OCI-LY7 (cell line): ENCODE data around the gene AGFG1. TPM values are rescaled to one million over a fixed set of nuclear protein-coding genes. Genes with fewer than 3 reads are reported as not detected.
"Not testable (repeated sequence)": the region's sequence is repeated elsewhere in the genome, so short reads cannot be mapped to it uniquely, and the experiment has no call there.

ENCODE experiments used
- BruUV-seq: library from RNA; stranded (reverse); fragments of 400-500 nt; replicated peaks from 2 replicates; lab custom pipeline; 2021; lab: Mats Ljungman, UMichigan
- CTCF ChIA-PET: fragments of 300-600 bp; sonication (Branson Sonifier 250); formaldehyde crosslinking; loops from one replicate; lab custom pipeline; 2022; ENCODE audit warnings: antibody characterized with exemption; ENCODE audit not compliant: unreplicated experiment; lab: Charles Lee
- POLR2A ChIA-PET: fragments of 300-600 bp; sonication (Branson Sonifier 250); formaldehyde crosslinking; loops from one replicate; lab custom pipeline; 2022; ENCODE audit warnings: antibody characterized with exemption; lab: Charles Lee
- DNase-seq: peaks from one replicate; pipeline ENCODE4 v3.0.0-alpha.2; 2015; ENCODE audit warnings: low spot score
- H2AFZ ChIP-seq: fragments of 200-600 bp; sonication (generic), shearing (Covaris generic); 2 replicates; pipeline ENCODE4 v1.6.1; 2014; ENCODE audit warnings: mild to moderate bottlenecking, antibody characterized with exemption, low read length, moderate library complexity
- H3K27ac ChIP-seq: fragments of 200-600 bp; sonication (generic); 2 replicates; pipeline ENCODE4 v1.5.1; 2014; ENCODE audit warnings: mixed run types, low read depth, mild to moderate bottlenecking, moderate library complexity, low read length, inconsistent platforms; ENCODE audit not compliant: poor library complexity, severe bottlenecking
- H3K36me3 ChIP-seq: fragments of 200-600 bp; sonication (generic); 2 replicates; pipeline ENCODE4 v1.6.1; 2014; ENCODE audit warnings: mild to moderate bottlenecking, antibody characterized with exemption, low read length, moderate library complexity, mixed read lengths; ENCODE audit not compliant: insufficient read depth
- H3K4me1 ChIP-seq: fragments of 200-600 bp; sonication (generic); 2 replicates; pipeline ENCODE4 v1.5.1; 2014; ENCODE audit warnings: mild to moderate bottlenecking, low read length; ENCODE audit not compliant: insufficient read depth, poor library complexity, severe bottlenecking
- H3K4me2 ChIP-seq: fragments of 200-600 bp; sonication (generic); 2 replicates; pipeline ENCODE4 v1.6.1; 2014; ENCODE audit warnings: mild to moderate bottlenecking, low read length
- H3K4me3 ChIP-seq: fragments of 200-600 bp; sonication (generic); 2 replicates; pipeline ENCODE4 v1.5.1; 2014; ENCODE audit warnings: mild to moderate bottlenecking, low read depth, low read length; ENCODE audit not compliant: poor library complexity, severe bottlenecking
- H3K79me2 ChIP-seq: fragments of 200-600 bp; sonication (generic); 2 replicates; pipeline ENCODE4 v1.6.1; 2016; ENCODE audit warnings: low read depth, mild to moderate bottlenecking, low read length, moderate library complexity, mixed read lengths; ENCODE audit not compliant: insufficient read depth
- H3K9me2 ChIP-seq: fragments of 200-600 bp; sonication (generic); 2 replicates; pipeline ENCODE4 v1.6.1; 2016; ENCODE audit warnings: mild to moderate bottlenecking, low read length, mixed read lengths; ENCODE audit not compliant: insufficient read depth
- H3K9me3 ChIP-seq: fragments of 200-600 bp; sonication (generic); 2 replicates; pipeline ENCODE4 v1.6.1; 2014; ENCODE audit warnings: mild to moderate bottlenecking, mixed run types, low read length, mixed read lengths
- H4K20me1 ChIP-seq: fragments of 200-600 bp; sonication (generic); 2 replicates; pipeline ENCODE4 v1.6.1; 2014; ENCODE audit warnings: mild to moderate bottlenecking, antibody characterized with exemption, low read length, moderate library complexity, mixed read lengths; ENCODE audit not compliant: insufficient read depth
- CTCF ChIP-seq: fragments of 200-600 bp; sonication (generic); conservative IDR thresholded peaks from 2 replicates; pipeline ENCODE4 v1.5.1; 2014; ENCODE audit warnings: mild to moderate bottlenecking, antibody characterized with exemption, low read length, moderate library complexity, mixed read lengths
- EZH2phosphoT487 ChIP-seq: fragments of 200-600 bp; sonication (generic); IDR thresholded peaks from 2 replicates; pipeline ENCODE4 v1.6.1; 2018; ENCODE audit warnings: low read depth, borderline replicate concordance, mild to moderate bottlenecking, mixed run types, antibody characterized with exemption, low read length, moderate library complexity, mixed read lengths
- intact Hi-C: fragments of 100-400 bp; cut with micrococcal nuclease; formaldehyde crosslinking; loops from one replicate; pipeline ENCODE4 v1.10.0; 2022; ENCODE audit not compliant: unreplicated experiment
- total RNA-seq, 2 experiments: library from RNA; depleted of rRNA in 1 of 2; stranded (reverse); fragments of >200 nt in 1 of 2; shearing (Covaris generic) in 1 of 2; gene quantifications; 2 replicates each; pipeline ENCODE4 v1.2.3, GENCODE V29; 2014 to 2022

Gene AGFG1
- total RNA-seq, 2 experiments from 2014 or later, result 37.6 to 65.4 TPM

GRCh38 chr2:227513113-227513512 is 41.2 kb downstream of the AGFG1 start:
- Histone ChIP-seq H3K36me3 (no peaks in the 10 kb centered on the region), H3K9me3 (no peaks in the 10 kb centered on the region), H4K20me1 (peaks cover 51% of the 10 kb centered on the region), H3K4me3 (no peak overlapping the region), H3K4me2 (no peak overlapping the region), H3K27ac (no peak overlapping the region), H3K79me2 (peaks cover 88% of the 10 kb centered on the region), H3K4me1 (no peaks in the 10 kb centered on the region), H2AFZ (no peak overlapping the region), H3K9me2 (no peaks in the 10 kb centered on the region)
- ChIA-PET POLR2A (interaction anchor here (1.2 to 2.0 kb wide), 2 partner anchors 13 to 25 kb away, joined by 3 to 8 read pairs; no protein-coding TSS in a partner anchor), CTCF (no interaction called here)
- intact Hi-C loops, result no loop called here
- no peak for DNase-seq
- TF ChIP-seq CTCF (no peak), EZH2phosphoT487 (no peak)
- BruUV-seq, result no TSS peak

GRCh38 chr2:227515742-227516141 is 43.8 kb downstream of the AGFG1 start:
- peaks cover 42% of the 10 kb centered on the region for H4K20me1 ChIP-seq
- no peaks in the 10 kb centered on the region for H3K9me3 ChIP-seq
- no peaks in the 10 kb centered on the region for H3K9me2 ChIP-seq
- peaks cover 10% of the 10 kb centered on the region for H3K36me3 ChIP-seq
- no peak overlapping the region for H3K27ac ChIP-seq
- ChIA-PET CTCF (no interaction called here), POLR2A (no interaction called here)
- peaks cover 84% of the 10 kb centered on the region for H3K79me2 ChIP-seq
- BruUV-seq, result no TSS peak
- H2AFZ ChIP-seq, result no peak overlapping the region
- DNase-seq, result no peak
- no peak overlapping the region for H3K4me3 ChIP-seq
- intact Hi-C loops, result no loop called here
- no peak overlapping the region for H3K4me2 ChIP-seq
- TF ChIP-seq CTCF, result no peak
- no peak for TF ChIP-seq EZH2phosphoT487
- no peaks in the 10 kb centered on the region for H3K4me1 ChIP-seq

GRCh38 chr2:227517724-227518123 is 45.8 kb downstream of the AGFG1 start:
- H3K9me3 ChIP-seq, result no peaks in the 10 kb centered on the region
- H3K9me2 ChIP-seq, result no peaks in the 10 kb centered on the region
- BruUV-seq, result no TSS peak
- POLR2A ChIA-PET, result no interaction called here
- CTCF ChIA-PET, result no interaction called here
- DNase-seq, result no peak
- H3K79me2 ChIP-seq, result peaks cover 73% of the 10 kb centered on the region; the same call in 1 of the 2 replicates
- intact Hi-C loops, result no loop called here
- H4K20me1 ChIP-seq, result peaks cover 30% of the 10 kb centered on the region
- H3K4me3 ChIP-seq, result no peak overlapping the region
- no peak overlapping the region for H2AFZ ChIP-seq
- H3K27ac ChIP-seq, result no peak overlapping the region
- H3K4me2 ChIP-seq, result no peak overlapping the region
- H3K4me1 ChIP-seq, result no peaks in the 10 kb centered on the region
- TF ChIP-seq CTCF, result no peak
- H3K36me3 ChIP-seq, result peaks cover 27% of the 10 kb centered on the region

GRCh38 chr2:227518278-227518865 is 46.4 kb downstream of the AGFG1 start:
- Histone ChIP-seq H3K36me3 (peaks cover 27% of the 10 kb centered on the region), H4K20me1 (peaks cover 25% of the 10 kb centered on the region), H3K79me2 (peaks cover 67% of the 10 kb centered on the region; the same call in 1 of the 2 replicates)
- POLR2A ChIA-PET, result interaction anchor here (0.7 to 0.8 kb wide), 2 partner anchors 13 to 26 kb away, joined by 3 read pairs; no protein-coding TSS in a partner anchor
- H3K27ac ChIP-seq, H2AFZ ChIP-seq, BruUV-seq, H3K9me2 ChIP-seq, intact Hi-C loops, H3K9me3 ChIP-seq, DNase-seq, H3K4me3 ChIP-seq, H3K4me2 ChIP-seq, H3K4me1 ChIP-seq, CTCF ChIA-PET: not testable (repeated sequence)
